GM12878 (cell line): ENCODE results near the gene CHMP2B. TPM values are rescaled to one million over a fixed set of nuclear protein-coding genes. Genes with fewer than 3 reads are reported as not detected.

Experiments used
- ATAC-seq: fragments of 200-7000 bp; cut with Tn5 transposase; 3 replicates; pipeline ENCODE4 v1.9.1; 2020; ENCODE audit warnings: mild to moderate bottlenecking, moderate library complexity
- BruUV-seq: library from RNA; stranded (reverse); fragments of 400-500 nt; replicated peaks from 2 replicates; lab custom pipeline; 2021; lab: Mats Ljungman, UMichigan
- CTCF ChIA-PET: fragments of 300-600 bp; sonication (Branson Sonifier 250); formaldehyde crosslinking; extraction: SDS; loops from one replicate; lab custom pipeline; 2021; ENCODE audit warnings: inconsistent platforms; lab: Yijun Ruan, JAX
- POLR2A ChIA-PET: fragments of 350-600 bp; formaldehyde crosslinking; extraction: SDS; loops from one replicate; lab custom pipeline; 2021; ENCODE audit warnings: inconsistent platforms; lab: Charles Lee
- RAD21 ChIA-PET: fragments of 300-600 bp; sonication (Branson Sonifier 250); formaldehyde crosslinking; loops from one replicate; lab custom pipeline; 2023; ENCODE audit warnings: antibody characterized with exemption; ENCODE audit not compliant: unreplicated experiment; lab: Charles Lee
- SMC1A ChIA-PET: fragments of 300-600 bp; sonication (Branson Sonifier 250); formaldehyde crosslinking; loops from one replicate; lab custom pipeline; 2023; ENCODE audit not compliant: unreplicated experiment, uncharacterized antibody; lab: Charles Lee
- DNase-seq: peaks from one replicate; pipeline ENCODE4 v3.0.0-alpha.2; 2011; ENCODE audit warnings: low read depth, low spot score
- FAIRE-seq: peaks from 3 replicates; lab custom pipeline; 2011; peaks lifted over from hg19 to GRCh38; lab: Jason Lieb, UNC
- H2AFZ ChIP-seq: 2 replicates; pipeline ENCODE4 v1.6.0; 2011; ENCODE audit warnings: low read depth, low read length, control low read depth; ENCODE audit not compliant: control insufficient read depth
- H3K27ac ChIP-seq: 2 replicates; pipeline ENCODE4 v1.5.1; 2011; ENCODE audit warnings: control low read depth; ENCODE audit not compliant: control insufficient read depth, insufficient read depth
- H3K27me3 ChIP-seq, 2 experiments: replicated peaks in 1 of 2; 2 replicates each; pipeline versions ENCODE4 v1.6.0 to v1.6.1; 2011; ENCODE audit warnings: low read length in 1 of 2; ENCODE audit not compliant: control insufficient read depth in 2 of 2, insufficient read depth in 2 of 2
- H3K36me3 ChIP-seq, 2 experiments: 2 replicates each; pipeline ENCODE4 v1.5.1; 2011; ENCODE audit warnings: low read length in 1 of 2; ENCODE audit not compliant: control insufficient read depth in 2 of 2, insufficient read depth in 2 of 2
- H3K4me1 ChIP-seq: 2 replicates; pipeline ENCODE4 v1.6.1; 2011; ENCODE audit warnings: mild to moderate bottlenecking, low read length, moderate library complexity, mixed read lengths; ENCODE audit not compliant: control insufficient read depth, insufficient read depth
- H3K4me2 ChIP-seq: 2 replicates; pipeline ENCODE4 v1.6.0; 2011; ENCODE audit warnings: control low read depth; ENCODE audit not compliant: control insufficient read depth, insufficient read depth
- H3K4me3 ChIP-seq: fragments of 200-600 bp; sonication (generic); 2 replicates; pipeline ENCODE4 v1.5.1; 2016
- H3K79me2 ChIP-seq: 2 replicates; pipeline ENCODE4 v1.6.0; 2011; ENCODE audit warnings: low read length; ENCODE audit not compliant: control insufficient read depth, insufficient read depth
- H3K9ac ChIP-seq: 2 replicates; pipeline ENCODE4 v1.8.0; 2011; ENCODE audit warnings: low read length, control low read depth, mixed read lengths; ENCODE audit not compliant: control insufficient read depth, insufficient read depth
- H3K9me3 ChIP-seq: replicated peaks from 3 replicates; pipeline ENCODE4 v1.5.1; 2011; ENCODE audit warnings: mild to moderate bottlenecking, low read length; ENCODE audit not compliant: control insufficient read depth, insufficient read depth
- H4K20me1 ChIP-seq: 2 replicates; pipeline ENCODE4 v1.6.0; 2011; ENCODE audit not compliant: control insufficient read depth, insufficient read depth
- BCLAF1 ChIP-seq: fragments of 450-650 bp; IDR thresholded peaks from 2 replicates; pipeline ENCODE4 v1.6.1; 2017; ENCODE audit warnings: antibody characterized with exemption, mild to moderate bottlenecking, moderate library complexity
- CBX3 ChIP-seq: fragments of 200-600 bp; sonication (generic); IDR thresholded peaks from 2 replicates; pipeline ENCODE4 v1.6.1; 2016; ENCODE audit warnings: low read depth, borderline replicate concordance
- CEBPB ChIP-seq, 2 experiments: fragments of 150-350 bp in 1 of 2; IDR thresholded peaks; 2 replicates each; pipeline ENCODE4 v1.6.1; 2012 to 2014; ENCODE audit warnings: low read depth in 2 of 2, low read length in 2 of 2, borderline replicate concordance in 1 of 2, inconsistent platforms in 1 of 2
- HDAC6 ChIP-seq: fragments of 200-600 bp; sonication (generic); IDR thresholded peaks from one replicate; pipeline ENCODE4 v1.8.0; 2017; ENCODE audit warnings: antibody characterized with exemption; ENCODE audit not compliant: unreplicated experiment
- IRF3 ChIP-seq: fragments of 450-650 bp; IDR thresholded peaks from 2 replicates; pipeline ENCODE4 v1.6.1; 2014; ENCODE audit warnings: mild to moderate bottlenecking
- MYB ChIP-seq: fragments of 150-350 bp; IDR thresholded peaks from 2 replicates; pipeline ENCODE4 v1.6.1; 2014; ENCODE audit warnings: mild to moderate bottlenecking, low read depth, low read length, borderline replicate concordance
- NFXL1 ChIP-seq: fragments of 450-650 bp; IDR thresholded peaks from 2 replicates; pipeline ENCODE4 v1.6.1; 2017; ENCODE audit warnings: antibody characterized with exemption, mild to moderate bottlenecking, borderline replicate concordance
- PML ChIP-seq: IDR thresholded peaks from 2 replicates; pipeline ENCODE4 v1.6.1; 2012; ENCODE audit warnings: low read length, inconsistent platforms
- POLR2AphosphoS2 ChIP-seq: IDR thresholded peaks from 2 replicates; pipeline ENCODE4 v1.6.1; 2011; ENCODE audit warnings: low read depth, mild to moderate bottlenecking, low read length, improper control_type of control experiment, moderate library complexity
- RB1 ChIP-seq: fragments of 450-650 bp; formaldehyde crosslinking; IDR thresholded peaks from 2 replicates; pipeline ENCODE4 v1.6.1; 2017; ENCODE audit warnings: mild to moderate bottlenecking, borderline replicate concordance
- RELA ChIP-seq: fragments of 450-650 bp; IDR thresholded peaks from 2 replicates; pipeline ENCODE4 v1.8.0; 2014; ENCODE audit warnings: borderline replicate concordance; ENCODE audit not compliant: partially characterized antibody
- RELB ChIP-seq: fragments of 450-650 bp; IDR thresholded peaks from 2 replicates; pipeline ENCODE4 v1.6.1; 2017; ENCODE audit warnings: low read depth, mild to moderate bottlenecking, moderate library complexity
- SMARCA5 ChIP-seq: fragments of 450-650 bp; IDR thresholded peaks from 2 replicates; pipeline ENCODE4 v1.6.1; 2017; ENCODE audit warnings: mild to moderate bottlenecking
- SREBF1 ChIP-seq: IDR thresholded peaks from 2 replicates; pipeline ENCODE4 v1.6.1; 2012; ENCODE audit warnings: mild to moderate bottlenecking, low read length
- SRF ChIP-seq, 2 experiments: IDR thresholded peaks; 2 replicates each; pipeline ENCODE4 v1.6.1; 2011; ENCODE audit warnings: low read depth in 2 of 2, low read length in 2 of 2, mild to moderate bottlenecking in 1 of 2, moderate library complexity in 1 of 2
- ZBTB11 ChIP-seq: fragments of 450-650 bp; formaldehyde crosslinking; IDR thresholded peaks from 2 replicates; pipeline ENCODE4 v1.5.0; 2022; ENCODE audit warnings: mild to moderate bottlenecking, missing genetic modification characterization
- ZNF274 ChIP-seq: IDR thresholded peaks from one replicate; pipeline ENCODE4 v1.8.0; 2011; ENCODE audit not compliant: insufficient read length, insufficient read depth
- WGBS: methylation state at CpG from one replicate; pipeline ENCODE4 v1.1.6; 2016; ENCODE audit warnings: low lambda C conversion rate; ENCODE audit not compliant: insufficient replicate concordance, insufficient coverage; ENCODE audit errors: missing lambda C conversion rate; 5-methylcytosine and 5-hydroxymethylcytosine counted together
- in situ Hi-C: fragments of 300-500 bp; cut with MboI; formaldehyde crosslinking; loops from 9 replicates; pipeline ENCODE4 v1.14.3; 2018; ENCODE audit warnings: mixed read lengths
- intact Hi-C: fragments of 100-400 bp; cut with micrococcal nuclease; formaldehyde crosslinking; loops from one replicate; pipeline ENCODE4 v1.14.2; 2022; ENCODE audit not compliant: unreplicated experiment
- polyA plus RNA-seq, 11 experiments: library from polyadenylated mRNA; depleted of rRNA in 4 of 11; unstranded in 6 of 11; stranded (reverse) in 5 of 11; fragments of >200 nt; fragmentation: Nextera tagmentation in 4 of 11; fragmentation: Illumina TruSeq in 1 of 11; extraction: Ambion mirVana in 4 of 11; extraction: Trizol in 1 of 11; gene quantifications; 1 replicate in 1 of 11; 2 replicates in 10 of 11; pipeline versions ENCODE4 v1.2.1 to v1.2.3, GENCODE V29; 2011 to 2016; ENCODE audit warnings: inconsistent platforms in 2 of 11, missing spikeins in 2 of 11, low read depth in 1 of 11
- total RNA-seq, 4 experiments: library from RNA; depleted of rRNA in 3 of 4; stranded (reverse); fragments of >200 nt in 3 of 4; fragmentation: Illumina TruSeq in 1 of 4; extraction: Trizol in 1 of 4; gene quantifications; 2 replicates each; pipeline versions ENCODE4 v1.2.1 to v1.2.3, GENCODE V29; 2013 to 2021

The CHMP2B gene
- total and polyA plus RNA-seq, 10 of the 15 experiments (the other 5 are each of a cell fraction or from before 2014, with no cell fraction given) = 14.9 to 54.8 (median 24.6) TPM

GRCh38 chr3:87219611-87220010 is 7.5 kb upstream of the CHMP2B start:
- 90% methylated on average over 2 of the region's 2 CpGs for WGBS
- Histone ChIP-seq H3K4me1 (no peaks in the 10 kb centered on the region), H3K27ac (no peak overlapping the region), H3K9ac (no peak overlapping the region), H2AFZ (no peak overlapping the region), H3K27me3 (no peaks in the 10 kb centered on the region), H4K20me1 (no peaks in the 10 kb centered on the region), H3K36me3 (no peaks in the 10 kb centered on the region), H3K79me2 (no peaks in the 10 kb centered on the region), H3K4me3 (no peak overlapping the region), H3K9me3 (no peaks in the 10 kb centered on the region), H3K4me2 (no peak overlapping the region)
- ChIA-PET CTCF (no interaction called here), POLR2A (no interaction called here), RAD21 (no interaction called here), SMC1A (no interaction called here)
- no peak for FAIRE-seq
- in situ Hi-C loops = no loop called here
- BruUV-seq = no TSS peak
- no peak for DNase-seq
- intact Hi-C loops = no loop called here
- ATAC-seq = no peak
- TF ChIP-seq RELB (no peak), ZNF274 (no peak), IRF3 (no peak), CEBPB (IDR thresholded peaks at IDR 0.05; ENCODE audit: borderline replicate concordance in 1 of 2, low read depth in 2 of 2, low read length in 2 of 2) (no peak), SMARCA5 (no peak), MYB (no peak), SREBF1 (no peak), CBX3 (no peak), HDAC6 (no peak), SRF (IDR thresholded peaks at IDR 0.05; ENCODE audit: low read depth in 2 of 2, low read length in 2 of 2) (no peak), NFXL1 (no peak), PML (no peak), BCLAF1 (no peak), POLR2AphosphoS2 (no peak), RB1 (no peak), RELA (no peak), ZBTB11 (no peak)
